ENCODE data around the gene DOK7. TPM values are rescaled to one million over a fixed set of nuclear protein-coding genes. Genes with fewer than 3 reads are reported as not detected.

DOK7 gene
- total and polyA plus RNA-seq, 2 donors (not counting 3 experiments of a cell fraction or from before 2014, with no cell fraction given), result not detected

DNA sequence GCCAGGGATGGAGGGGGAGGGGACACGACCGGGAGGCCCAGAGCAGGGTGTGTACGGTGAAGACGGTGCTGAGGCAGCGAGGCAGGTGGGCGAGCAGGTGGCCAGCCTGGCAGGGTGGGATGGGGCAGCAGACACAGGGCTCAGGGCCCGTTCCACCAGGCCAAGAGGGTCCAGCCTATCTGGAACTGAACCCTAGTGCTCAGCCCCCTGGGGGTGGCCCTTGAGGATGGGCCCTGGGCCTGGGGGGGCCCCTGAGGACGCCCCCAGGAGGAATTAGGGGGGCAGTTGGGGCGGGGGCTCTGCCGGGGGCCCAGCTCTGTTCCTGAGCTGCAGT is 24.3 kb upstream of the DOK7 start:
- Histone ChIP-seq H3K4me2 (ENCODE audit: insufficient read depth, low read length) (no peak overlapping the region), H3K9me3 (replicated peaks; ENCODE audit: control insufficient read depth, insufficient read depth, low read length) (no peaks in the 10 kb centered on the region), H3K27ac (ENCODE audit: insufficient read depth, low read depth, low read length) (no peak overlapping the region), H3K9ac (replicated peaks; ENCODE audit: extremely low read depth, insufficient read depth, low read length) (no peak overlapping the region), H3K27me3 (ENCODE audit: control insufficient read depth in 2 of 2, insufficient read depth in 2 of 2, low read length in 2 of 2) (no peaks in the 10 kb centered on the region), H3K79me2 (ENCODE audit: control insufficient read depth, insufficient read depth, low read length) (no peaks in the 10 kb centered on the region), H3K9me1 (replicated peaks; ENCODE audit: control insufficient read depth, extremely low read depth, insufficient read depth, low read length) (no peaks in the 10 kb centered on the region), H2AFZ (ENCODE audit: low read depth, low read length) (no peak overlapping the region), H3K4me3 (replicated peaks in 1 of 3; ENCODE audit: insufficient read depth in 1 of 3, low read depth in 1 of 3, low read length in 3 of 3) (no peak overlapping the region), H4K20me1 (replicated peaks; ENCODE audit: control insufficient read depth, extremely low read depth, insufficient read depth, low read length) (no peaks in the 10 kb centered on the region), H3K4me1 (ENCODE audit: control insufficient read depth, extremely low read depth, insufficient read depth, low read length) (peaks cover 7% of the 10 kb centered on the region), H3K36me3 (ENCODE audit: control insufficient read depth in 2 of 2, extremely low read depth in 1 of 2, insufficient read depth in 2 of 2, low read length in 2 of 2) (no peaks in the 10 kb centered on the region)
- POLR2A ChIA-PET, result no interaction called here
- CTCF ChIA-PET, result no interaction called here
- BruUV-seq (replicated peaks), result no TSS peak
- intact Hi-C loops (cut with micrococcal nuclease) (loop anchor here (5.0 kb wide), 1 partner anchor 52 kb away; no protein-coding TSS in a partner anchor), dilution Hi-C loops (cut with MboI; ENCODE audit: extremely low pct_ligation_motif_present, low sequenced_read_pairs) (no loop called here)
- DNase-seq (ENCODE audit: low read depth, low spot score) (no peak), FAIRE-seq (no peak)
- TF ChIP-seq CTCF (IDR thresholded peaks at IDR 0.05; ENCODE audit: extremely low read depth in 1 of 2, insufficient read depth in 1 of 2, low read depth in 1 of 2, low read length in 2 of 2) (no peak), JUN (IDR thresholded peaks at IDR 0.05; ENCODE audit: borderline replicate concordance, insufficient read depth, insufficient read length, low read depth) (no peak), GATA2 (IDR thresholded peaks at IDR 0.05; ENCODE audit: insufficient read depth, insufficient read length, low read depth, low read length) (no peak), EZH2 (IDR thresholded peaks at IDR 0.05; ENCODE audit: borderline replicate concordance, low read depth, low read length, severe bottlenecking) (no peak), POLR2A (IDR thresholded peaks at IDR 0.05; ENCODE audit: low read depth, low read length) (no peak), POLR2AphosphoS5 (IDR thresholded peaks at IDR 0.05; ENCODE audit: insufficient read depth, low read depth, low read length) (no peak), MAX (IDR thresholded peaks at IDR 0.05; ENCODE audit: insufficient read depth, insufficient read length) (no peak), MYC (IDR thresholded peaks at IDR 0.05; ENCODE audit: low read depth, low read length) (no peak), FOS (IDR thresholded peaks at IDR 0.05; ENCODE audit: borderline replicate concordance, insufficient read depth, low read length) (no peak)

All from endothelial cell of umbilical vein (primary cell).